Measurements from ENCODE around the gene SIMC1.
"Not testable (repeated sequence)": the region's sequence is repeated elsewhere in the genome, so short reads cannot be mapped to it uniquely, and the experiment has no call there.

Gene SIMC1

DNA sequence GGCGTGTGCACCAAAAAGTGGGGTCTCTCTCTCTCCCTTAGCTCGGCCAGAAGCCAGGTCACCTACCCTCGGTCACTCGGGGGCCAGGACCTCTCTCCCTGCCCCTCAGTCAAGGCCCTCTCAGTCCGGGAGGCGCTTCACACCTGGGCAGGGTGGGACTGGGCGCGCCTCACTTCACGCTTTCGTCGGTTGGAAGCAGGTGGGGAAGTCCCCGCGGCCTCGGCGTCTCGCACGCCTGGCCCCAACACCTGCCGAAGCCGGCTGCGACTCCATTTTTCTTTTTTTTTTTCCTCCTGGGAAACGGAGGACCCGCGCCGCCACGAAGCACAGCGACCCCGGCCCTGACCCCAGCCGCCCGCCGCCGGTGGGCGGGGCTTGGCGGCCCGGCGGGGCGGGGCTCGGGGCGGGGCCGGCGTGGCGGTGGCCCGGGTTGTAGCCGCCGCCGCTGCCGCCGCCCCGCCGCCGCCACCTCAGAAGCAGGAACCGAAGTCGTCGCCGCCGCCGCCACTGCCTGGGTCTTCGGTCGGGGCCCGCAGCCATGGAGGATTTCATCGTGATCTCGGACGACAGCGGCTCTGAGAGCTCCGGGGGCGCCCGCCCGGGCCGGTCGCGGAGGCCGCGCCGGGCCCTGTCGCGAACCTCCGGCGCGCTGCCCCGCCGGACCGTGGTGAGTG is at the start of gene SIMC1:
Gene SIMC1 (plus strand): TSS at position 454 of the 674 bp plus-strand sequence. CDS start 85 bp downstream, at position 539.
- not testable (repeated sequence) for DNase-seq

DNA sequence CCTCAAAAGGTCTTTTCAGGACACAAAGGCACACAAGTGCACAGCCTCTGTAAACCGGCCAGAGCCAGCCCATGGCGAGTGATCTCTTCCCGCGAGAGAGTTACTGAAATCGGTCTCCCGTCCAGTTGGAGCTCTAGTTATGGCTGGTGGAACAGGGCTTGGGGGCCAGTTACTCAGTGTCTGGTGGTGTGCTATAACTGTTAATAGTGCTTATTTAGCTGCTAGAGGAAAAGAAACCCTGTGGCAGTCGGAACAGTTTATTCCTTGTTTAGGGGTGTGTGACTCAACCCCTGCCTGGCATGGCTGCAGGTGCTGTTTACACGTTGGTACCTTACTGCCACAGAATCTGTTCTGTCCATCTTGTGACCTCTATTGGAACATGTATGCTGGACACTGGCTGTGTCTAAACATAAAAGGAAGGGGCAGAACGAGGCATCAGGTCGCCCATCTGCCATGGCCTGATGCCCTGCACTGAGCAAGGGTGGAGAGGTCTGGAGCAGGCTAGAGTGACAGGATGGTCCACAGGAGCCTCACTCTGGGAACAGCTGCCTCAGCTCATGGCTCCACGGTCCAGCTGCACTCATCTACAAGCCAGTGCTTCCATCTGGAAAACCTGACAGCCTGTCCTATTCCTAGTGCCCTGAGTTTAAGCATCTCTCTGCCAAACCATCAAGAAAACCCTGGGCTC is 49.6 kb upstream of the SIMC1 start:
- DNase-seq, result no peak

DNA sequence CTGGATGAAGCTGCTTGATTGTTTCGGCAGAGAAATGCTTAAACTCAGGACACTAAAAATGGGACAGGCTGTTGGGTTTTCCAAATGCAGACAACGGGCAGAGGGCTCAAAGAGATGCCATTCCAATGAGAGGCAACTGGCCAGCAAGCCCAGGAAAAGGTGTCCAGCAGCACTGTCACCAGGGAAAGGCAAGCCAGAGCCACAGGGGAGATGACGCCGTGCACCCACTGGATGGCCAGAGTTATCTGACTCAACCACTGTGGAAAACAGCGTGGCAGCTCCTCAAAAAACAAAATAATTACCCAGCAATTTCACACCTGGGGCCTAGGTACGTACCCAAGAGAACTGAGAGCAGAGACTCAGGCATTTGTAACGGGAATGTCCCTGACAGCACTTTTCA is 48.4 kb upstream of the SIMC1 start:
- DNase-seq, result no peak

DNA sequence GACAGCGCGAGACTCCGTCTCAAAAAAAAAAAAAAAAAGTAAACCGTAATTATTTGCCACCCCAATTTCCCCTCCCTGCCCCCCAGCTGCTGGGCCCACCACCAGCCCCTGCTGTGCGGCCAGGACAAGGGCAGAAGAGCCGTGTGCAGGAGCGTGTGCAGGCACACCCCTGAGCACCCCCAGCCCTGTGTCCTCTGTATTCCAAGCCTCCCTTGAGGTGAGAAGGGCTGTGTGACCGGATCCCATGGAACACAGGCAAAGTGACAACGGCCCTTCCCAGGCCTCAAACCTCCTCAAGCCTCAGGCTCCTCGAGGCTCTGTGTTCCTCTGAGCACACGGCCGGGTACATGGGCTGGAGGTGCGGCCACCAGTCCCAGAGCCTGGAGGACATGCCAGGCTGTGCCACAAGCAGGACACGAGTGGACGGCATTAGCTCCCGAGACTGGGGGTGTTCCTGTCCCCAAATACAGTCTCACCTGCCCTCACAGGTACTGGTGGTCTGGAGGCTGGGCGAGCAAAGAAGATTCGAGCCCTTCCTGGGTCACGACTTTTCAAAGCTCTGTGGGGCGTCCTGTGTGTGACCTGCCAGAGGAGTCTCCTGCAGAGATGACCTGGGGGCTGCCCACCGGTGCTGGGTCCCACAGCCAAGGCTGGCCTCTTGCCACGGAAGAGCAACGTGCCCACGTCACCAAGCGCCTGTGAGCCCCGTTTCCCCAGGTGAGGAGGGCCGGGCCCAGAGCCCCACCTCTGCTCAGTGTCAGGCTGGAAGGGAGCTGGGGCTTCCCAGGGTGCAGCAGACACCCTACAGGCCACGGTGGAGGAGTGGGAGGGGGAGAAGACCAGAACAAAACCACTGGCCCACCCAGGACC is 47.1 kb upstream of the SIMC1 start:
- no peak for DNase-seq

DNA sequence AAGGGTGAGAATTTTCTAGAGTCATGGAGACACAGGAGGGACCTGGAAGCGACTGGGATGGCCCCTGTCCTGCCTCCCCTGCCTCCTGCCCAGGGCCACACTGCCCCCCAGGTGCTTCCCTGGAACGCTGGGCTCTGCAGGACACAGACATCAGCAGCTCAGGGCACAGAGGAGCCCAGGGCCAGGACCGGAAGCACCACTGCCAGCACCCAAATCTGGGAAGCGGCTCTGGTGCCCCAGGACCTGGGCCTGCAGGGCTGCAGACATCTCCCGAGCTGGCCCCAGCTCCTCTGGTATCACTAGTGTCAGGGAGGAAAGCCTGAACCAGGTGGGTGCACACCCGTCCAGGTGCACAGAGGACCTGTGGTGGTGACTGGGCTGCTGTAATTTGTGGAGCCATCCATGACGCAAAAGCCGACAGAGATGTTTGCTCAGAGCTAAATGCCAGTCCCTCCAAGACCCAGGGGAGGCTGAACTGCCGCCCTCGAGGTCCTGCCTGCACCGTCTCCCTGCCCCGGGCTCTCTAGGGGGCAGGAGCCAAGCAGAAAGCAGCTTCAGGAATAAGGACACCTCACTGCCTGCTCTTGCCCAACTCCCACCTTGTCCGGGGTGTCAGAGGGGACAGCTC is 46.0 kb upstream of the SIMC1 start:
- DNase-seq, result no peak

DNA sequence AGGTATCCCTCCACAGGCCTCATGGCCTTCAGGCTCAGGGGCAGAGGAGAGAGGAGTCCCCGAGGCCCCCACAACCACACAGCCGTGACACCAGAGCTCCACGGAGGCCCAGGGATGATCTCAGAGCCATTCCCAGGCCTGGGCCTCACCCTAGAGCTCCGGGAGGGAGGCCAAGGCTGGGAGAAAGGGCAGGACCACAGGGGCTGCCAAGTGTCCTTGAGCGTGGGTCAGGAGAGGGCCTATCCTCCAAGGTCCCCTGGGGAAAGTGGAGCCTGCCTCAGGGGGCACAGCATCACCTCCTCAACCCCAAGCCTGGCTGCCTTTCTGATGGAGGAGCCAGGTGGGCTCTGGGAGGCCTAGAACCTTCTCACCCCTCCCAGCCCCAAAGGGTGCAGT is 45.5 kb upstream of the SIMC1 start:
- DNase-seq, result not testable (repeated sequence)

DNA sequence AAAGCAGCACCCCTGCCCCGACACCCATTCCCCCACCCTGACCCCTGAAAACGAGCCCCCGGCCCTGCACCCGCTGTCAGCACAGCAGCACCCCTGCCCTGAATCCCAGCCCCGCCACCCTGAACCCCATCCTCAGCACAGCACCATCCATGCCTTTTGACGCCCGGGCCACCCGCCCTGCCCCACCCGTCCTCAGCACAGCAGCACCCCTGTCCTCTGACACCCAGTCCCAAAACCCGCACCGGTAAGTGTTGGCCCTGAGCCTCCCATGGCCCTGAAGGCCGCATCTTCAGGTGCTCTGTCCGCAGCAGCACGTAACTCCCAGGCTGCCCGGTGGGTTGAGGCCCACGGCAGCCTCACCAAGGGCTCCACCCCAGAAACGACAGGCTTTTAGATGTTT is 44.6 kb upstream of the SIMC1 start:
- DNase-seq, result not testable (repeated sequence)

DNA sequence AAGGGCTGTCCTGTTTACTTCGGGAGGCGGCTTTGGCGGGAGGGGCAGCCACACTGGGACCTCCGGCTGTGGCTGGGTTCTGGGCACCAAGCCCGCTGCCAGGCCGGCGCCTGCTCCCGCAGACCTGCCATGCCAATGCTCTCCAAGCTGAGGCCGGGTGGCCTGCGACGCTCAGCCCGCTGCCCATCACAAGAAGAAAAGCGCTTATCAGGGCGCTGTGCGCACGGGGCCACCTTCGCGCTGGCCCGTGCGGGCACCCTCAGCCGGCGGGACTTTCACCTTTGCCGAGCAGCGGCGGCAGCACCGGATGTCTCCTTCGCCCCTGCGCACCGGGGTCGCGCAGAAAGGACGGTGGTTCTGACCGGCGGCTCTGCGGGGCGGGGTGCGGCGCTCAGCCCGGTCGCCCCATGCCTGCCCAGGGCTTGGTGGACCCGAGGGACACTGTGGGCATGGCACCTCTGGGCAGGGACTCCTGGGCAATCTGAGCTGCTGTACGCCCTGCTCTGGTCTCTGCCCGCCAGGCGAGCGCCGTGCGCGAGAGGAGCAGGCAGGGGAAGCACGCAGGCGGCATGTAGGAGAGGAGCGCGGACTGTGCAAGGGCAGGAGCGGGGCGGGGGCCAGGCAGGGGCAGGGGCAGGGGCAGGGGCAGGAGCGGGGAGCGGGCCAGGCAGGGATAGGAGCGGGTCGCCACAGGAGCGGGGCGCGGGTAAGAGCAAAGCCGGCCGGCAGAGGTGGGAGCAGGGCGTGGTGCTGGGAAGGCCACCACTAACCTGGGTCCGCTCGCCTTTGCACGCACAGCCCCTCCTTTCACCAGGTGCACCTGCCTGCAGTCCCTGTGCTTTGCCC is 43.8 kb upstream of the SIMC1 start:
- not testable (repeated sequence) for DNase-seq

DNA sequence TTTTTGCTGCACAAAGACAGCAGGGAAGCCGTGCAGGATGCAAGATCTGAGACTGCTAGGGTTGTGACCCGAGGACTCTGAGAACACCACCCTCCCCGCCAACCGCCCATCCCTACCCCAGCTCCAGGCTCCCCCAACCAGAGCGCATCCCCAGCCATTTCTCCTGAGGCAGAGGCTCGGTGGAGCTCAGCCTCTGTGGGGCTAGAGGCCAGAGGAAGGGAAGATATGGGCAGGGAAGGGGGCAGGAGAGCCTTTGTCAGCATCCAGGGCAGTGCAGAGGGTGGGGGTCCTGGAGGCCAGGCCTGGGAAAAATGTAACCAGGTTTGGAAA is 43.2 kb upstream of the SIMC1 start:
- not testable (repeated sequence) for DNase-seq

DNA sequence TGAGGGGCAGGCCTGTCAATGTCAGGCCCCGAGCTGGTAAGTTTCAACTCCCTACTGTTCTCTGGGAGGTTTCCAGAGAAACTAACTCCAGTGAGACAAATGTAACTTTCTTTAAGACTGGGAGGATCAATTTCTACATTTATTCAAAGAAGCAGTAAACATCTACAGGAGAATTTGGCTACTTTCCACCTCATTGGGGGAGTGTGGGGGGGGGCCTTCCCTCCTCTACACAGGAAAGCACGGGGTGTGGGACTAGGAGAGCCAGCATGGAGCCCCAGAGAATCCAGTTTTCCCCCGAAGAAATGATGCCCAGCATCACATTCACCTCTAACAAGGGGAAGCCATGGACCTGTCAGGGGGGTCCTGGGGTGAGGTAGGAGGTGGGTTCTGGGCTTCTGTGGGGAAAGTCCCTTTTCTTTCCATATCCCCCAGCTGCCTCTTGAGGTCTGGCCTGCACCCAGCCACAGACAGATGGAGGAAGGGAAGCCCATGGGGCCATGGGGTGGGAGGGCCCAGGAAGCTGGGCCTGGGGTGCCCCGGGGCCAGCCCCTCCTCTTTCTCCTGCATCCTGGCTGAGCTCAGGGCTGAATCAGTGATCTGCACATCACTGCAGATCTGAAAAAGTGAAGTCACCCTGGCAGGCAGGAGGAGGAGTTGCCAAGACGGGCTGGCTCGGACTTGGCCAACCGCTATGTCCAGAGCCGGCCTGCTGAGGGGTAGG is 42.6 kb upstream of the SIMC1 start:
- not testable (repeated sequence) for DNase-seq

DNA sequence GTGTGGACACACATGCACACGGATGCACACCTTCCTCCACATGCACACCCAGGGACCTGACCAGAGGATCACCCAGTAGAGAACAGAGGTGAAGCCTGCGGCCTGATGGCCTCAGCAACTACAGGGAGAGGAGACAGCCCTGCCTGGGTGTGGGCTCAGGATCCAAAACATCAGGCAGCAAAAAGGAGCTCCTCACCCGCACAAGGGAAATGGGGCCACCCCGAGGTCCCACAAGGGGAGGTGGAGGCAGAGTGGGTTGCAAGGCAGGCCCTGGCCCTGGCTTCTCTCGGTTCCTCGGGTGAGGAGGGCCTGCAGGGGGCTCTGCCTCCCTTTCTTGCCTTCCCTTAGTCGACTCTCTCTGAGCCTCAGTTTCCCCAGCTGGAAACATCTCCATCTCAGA is 41.4 kb upstream of the SIMC1 start:
- DNase-seq, result not testable (repeated sequence)

DNA sequence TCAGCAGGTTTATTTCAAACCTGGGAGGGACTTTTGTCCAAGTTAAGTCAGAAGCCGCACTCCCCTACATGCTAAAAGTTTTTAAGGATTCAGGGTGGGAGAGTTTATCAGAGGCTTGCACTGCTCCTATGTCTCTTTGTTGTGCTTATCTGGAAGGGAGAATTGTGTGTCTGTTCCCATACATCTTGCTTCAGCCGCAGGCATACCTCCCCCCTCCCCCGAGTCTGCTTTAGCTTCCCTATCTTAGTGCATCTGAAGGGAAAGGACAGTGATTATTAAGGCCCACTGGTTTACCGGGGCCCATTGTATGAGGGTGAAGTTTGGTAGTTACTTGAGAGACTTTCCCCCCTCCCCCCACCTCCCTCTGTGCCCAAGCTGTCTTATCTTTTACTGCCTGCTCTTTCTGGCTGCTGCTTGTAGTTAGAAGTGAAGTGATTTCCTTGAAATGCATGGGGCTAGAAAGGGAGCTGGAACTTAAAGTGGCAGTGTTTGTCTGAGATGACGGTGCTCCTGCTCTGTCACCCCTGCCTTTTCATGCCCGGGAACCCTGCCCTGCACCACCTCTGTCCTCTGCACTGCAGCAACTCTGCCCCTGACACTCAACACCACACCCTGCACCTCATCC is 40.9 kb upstream of the SIMC1 start:
- not testable (repeated sequence) for DNase-seq

DNA sequence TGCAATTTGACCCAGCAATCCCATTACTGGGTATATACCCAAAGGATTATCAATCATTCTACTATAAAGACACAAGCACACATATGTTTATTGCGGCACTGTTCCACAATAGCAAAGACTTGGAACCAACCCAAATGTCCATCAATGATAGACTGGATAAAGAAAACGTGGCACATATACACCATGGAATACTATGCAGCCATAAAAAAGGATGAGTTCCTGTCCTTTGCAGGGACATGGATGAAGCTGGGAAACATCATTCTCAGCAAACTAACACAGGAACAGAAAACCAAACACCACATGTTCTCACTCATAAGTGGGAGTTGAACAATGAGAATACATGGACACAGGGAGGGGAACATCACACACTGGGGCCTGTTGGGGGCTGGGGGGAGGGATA is 39.9 kb upstream of the SIMC1 start:
- DNase-seq, result not testable (repeated sequence)

DNA sequence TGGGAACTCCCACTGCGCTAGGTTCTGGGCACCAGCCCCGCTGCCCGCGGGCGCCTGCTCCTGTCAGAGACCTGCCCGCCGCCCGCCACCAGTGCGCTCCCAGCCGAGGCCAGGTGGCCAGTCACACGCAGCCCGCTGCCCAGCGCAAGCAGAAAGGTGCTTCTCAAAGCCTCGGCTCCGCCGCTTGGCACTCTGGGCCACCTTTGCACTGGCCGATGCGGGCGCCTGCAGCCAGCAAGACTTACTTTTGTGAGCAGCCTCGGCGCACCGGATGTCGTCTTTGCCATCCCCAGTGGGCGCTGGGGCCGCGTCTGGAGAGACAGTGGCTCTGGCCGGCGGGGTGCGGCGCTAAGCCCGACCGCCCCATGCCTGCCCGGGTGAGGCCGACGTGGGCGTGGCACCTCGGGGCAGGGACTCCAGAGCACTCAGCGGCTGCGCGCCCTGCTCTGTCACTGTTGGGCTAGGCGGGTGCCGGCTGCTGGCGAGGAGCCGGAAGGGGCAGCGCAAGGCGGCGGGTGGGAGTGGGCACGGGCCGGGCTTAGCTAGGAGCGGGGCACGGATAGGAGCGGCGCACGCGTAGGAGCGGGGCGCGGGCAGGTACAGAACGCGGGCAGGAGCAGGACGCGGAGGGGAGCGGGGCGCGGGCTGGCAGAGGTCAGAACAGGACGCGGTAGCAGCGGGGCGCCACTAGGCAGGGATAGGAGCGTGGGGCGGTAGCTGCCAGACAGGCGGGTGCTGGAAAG is 39.1 kb upstream of the SIMC1 start:
- DNase-seq, result not testable (repeated sequence)

DNA sequence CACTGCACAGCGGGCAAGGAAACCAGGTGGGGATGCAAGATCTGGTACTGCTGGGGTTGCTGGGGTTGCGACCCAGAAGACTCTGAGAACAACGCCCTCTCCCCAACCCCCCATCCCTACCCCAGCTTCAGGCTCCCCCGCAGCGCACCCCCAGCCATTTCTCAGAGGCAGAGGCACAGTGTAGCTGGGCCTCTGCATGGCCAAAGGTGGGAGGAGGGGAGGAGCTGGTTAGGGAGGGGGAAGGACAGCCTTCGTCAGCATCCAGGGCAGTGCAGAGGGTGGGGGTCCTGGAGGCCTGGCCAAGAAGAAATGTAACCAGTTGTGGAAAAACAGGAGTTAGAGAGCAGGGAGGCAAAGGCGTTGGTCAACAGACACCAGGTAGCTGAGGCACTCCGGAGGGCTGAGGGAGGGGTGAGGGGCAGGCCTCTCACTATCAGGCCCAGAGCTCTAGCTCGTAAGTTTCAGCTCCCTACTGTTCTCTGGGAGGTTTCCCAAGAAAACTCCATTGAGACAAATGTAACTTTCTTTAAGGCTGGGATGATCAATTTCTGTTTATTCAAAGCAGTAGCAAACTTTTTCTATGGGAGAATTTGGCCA is 38.3 kb upstream of the SIMC1 start:
- DNase-seq, result not testable (repeated sequence)

DNA sequence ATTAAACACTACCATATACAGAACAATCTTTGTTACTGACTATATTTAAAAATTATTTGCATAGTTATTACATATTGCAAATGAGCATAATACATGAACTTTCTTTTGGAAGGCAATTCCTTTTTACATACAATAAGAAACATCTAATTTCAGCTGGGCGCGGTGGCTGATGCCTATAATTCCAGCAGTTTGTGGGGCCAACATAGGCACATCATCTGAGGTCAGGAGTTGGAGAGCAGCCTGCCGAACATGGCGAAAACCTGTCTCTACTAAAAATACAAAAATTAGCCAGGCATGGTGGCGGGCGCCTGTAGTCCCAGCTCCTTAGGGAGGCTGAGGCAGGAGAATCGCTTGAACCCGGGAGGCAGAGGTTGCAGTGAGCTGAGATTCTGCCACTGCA is 36.4 kb upstream of the SIMC1 start:
- no peak for DNase-seq

DNA sequence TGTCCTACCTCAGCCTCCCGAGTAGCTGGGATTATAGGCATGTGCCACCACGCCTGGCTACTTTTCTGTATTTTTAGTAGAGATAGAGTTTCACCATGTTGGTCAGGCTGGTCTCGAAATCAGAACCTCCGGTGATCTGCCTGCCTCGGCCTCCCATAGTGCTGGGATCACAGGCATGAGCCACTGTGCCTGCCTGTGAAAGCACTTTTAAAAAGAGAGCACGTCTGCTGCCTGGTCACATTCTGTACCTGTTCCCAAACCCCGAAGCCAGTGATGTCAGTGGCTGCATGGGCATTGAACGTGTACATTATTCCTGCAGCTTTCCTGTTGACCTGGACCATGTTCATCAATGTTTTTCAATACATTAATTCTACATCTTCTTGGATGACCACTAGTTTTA is 35.1 kb upstream of the SIMC1 start:
- no peak for DNase-seq

DNA sequence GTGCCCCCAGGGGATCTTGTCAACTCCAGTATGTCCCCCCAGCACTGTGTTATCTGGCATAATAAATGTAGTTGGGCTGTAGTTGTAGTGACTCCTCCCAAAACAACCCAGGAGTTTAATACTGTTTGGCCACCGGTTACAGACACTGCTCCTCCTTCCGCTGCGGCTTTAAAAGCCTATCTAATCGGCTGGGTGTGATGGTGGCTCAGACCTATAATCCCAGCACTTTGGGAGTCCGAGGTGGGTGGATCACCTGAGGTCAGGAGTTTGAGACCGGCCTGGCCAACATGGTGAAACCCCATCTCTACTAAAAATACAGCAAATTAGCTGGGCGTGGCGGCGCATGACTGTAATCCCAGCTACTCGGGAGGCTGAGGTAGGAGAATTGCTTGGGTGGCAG is 34.7 kb upstream of the SIMC1 start:
- DNase-seq, result not testable (repeated sequence)

DNA sequence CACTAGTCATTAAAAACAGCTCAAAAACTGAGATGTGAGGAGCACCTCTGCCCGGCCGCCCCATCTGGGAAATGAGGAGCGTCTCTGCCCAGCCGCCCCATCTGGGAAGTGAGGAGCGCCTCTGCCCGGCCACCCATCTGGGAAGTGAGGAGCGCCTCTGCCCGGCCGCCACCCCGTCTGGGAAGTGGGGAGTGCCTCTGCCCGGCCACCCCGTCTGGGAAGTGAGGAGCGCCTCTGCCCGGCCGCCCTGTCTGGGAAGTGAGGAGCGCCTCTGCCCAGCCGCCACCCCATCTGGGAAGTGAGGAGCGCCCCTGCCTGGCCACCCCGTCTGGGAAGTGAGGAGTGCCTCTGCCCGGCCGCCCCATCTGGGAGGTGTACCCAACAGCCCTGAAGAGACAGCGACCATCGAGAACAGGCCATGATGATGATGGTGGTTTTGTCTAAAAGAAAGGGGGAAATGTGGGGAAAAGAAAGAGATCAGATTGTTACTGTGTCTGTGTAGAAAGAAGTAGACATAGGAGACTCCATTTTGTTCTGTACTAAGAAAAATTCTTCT is 23.7 kb upstream of the SIMC1 start:
- not testable (repeated sequence) for DNase-seq
